LHCN-M2 (cell line): Measurements from ENCODE around the gene SYNE2. TPM values are rescaled to one million over a fixed set of nuclear protein-coding genes. Genes with fewer than 3 reads are reported as not detected.
A peak's percentile ranks its signal among the peaks of the same experiment; 100 is the strongest.
"Not testable (repeated sequence)": the region's sequence is repeated elsewhere in the genome, so short reads cannot be mapped to it uniquely, and the experiment has no call there.

Experiments
- DNase-seq: peaks from one replicate; pipeline ENCODE4 v3.0.0-alpha.2; 2012; ENCODE audit warnings: low read depth
- total RNA-seq: library from RNA; depleted of rRNA; stranded (reverse); fragments of >200 nt; gene quantifications from 2 replicates; pipeline ENCODE4 v1.2.3, GENCODE V29; 2014

The SYNE2 gene
- total RNA-seq, 1 experiment from 2014 or later, result 14.8 TPM

GRCh38 chr14:64118403-64118742, 265.6 kb downstream of the SYNE2 start:
- not testable (repeated sequence) for DNase-seq

GRCh38 chr14:64118892-64119291, 266.1 kb downstream of the SYNE2 start:
- DNase-seq, result no peak

GRCh38 chr14:64119500-64119899, 266.7 kb downstream of the SYNE2 start:
- DNase-seq, result peak; percentile 38

GRCh38 chr14:64119980-64120379, 267.2 kb downstream of the SYNE2 start:
- DNase-seq, result no peak

GRCh38 chr14:64123241-64123822, 270.5 kb downstream of the SYNE2 start:
- DNase-seq, result no peak

GRCh38 chr14:64125270-64125669, 272.5 kb downstream of the SYNE2 start:
- DNase-seq, result no peak

- DNase-seq, result no peak
Measured at GRCh38 chr14:64126548-64126947, 273.7 kb downstream of the SYNE2 start.

GRCh38 chr14:64137657-64138290, 285.0 kb downstream of the SYNE2 start:
- DNase-seq, result no peak

GRCh38 chr14:64147126-64147790, 294.5 kb downstream of the SYNE2 start:
- DNase-seq, result peak; percentile 25

GRCh38 chr14:64149921-64150320, 297.1 kb downstream of the SYNE2 start:
- DNase-seq, result no peak

GRCh38 chr14:64158608-64159007, 305.8 kb downstream of the SYNE2 start:
- DNase-seq, result no peak

GRCh38 chr14:64159588-64159987, 306.8 kb downstream of the SYNE2 start:
- no peak for DNase-seq

GRCh38 chr14:64170181-64170580, 317.4 kb downstream of the SYNE2 start:
- no peak for DNase-seq

- peak; percentile 49 for DNase-seq
Measured at GRCh38 chr14:64174922-64175782, 322.3 kb downstream of the SYNE2 start.

- no peak for DNase-seq
Measured at GRCh38 chr14:64176330-64176729, 323.5 kb downstream of the SYNE2 start.

GRCh38 chr14:64178814-64179213, 326.0 kb downstream of the SYNE2 start:
- DNase-seq, result no peak

GRCh38 chr14:64182908-64183307, 330.1 kb downstream of the SYNE2 start:
- not testable (repeated sequence) for DNase-seq

- DNase-seq, result no peak
Measured at GRCh38 chr14:64184103-64184729, 331.4 kb downstream of the SYNE2 start.

- DNase-seq, result no peak
Measured at GRCh38 chr14:64185184-64185583, 332.4 kb downstream of the SYNE2 start.

GRCh38 chr14:64186231-64187129, 333.7 kb downstream of the SYNE2 start:
- no peak for DNase-seq

- no peak for DNase-seq
Measured at GRCh38 chr14:64187331-64187730, 334.5 kb downstream of the SYNE2 start.
